HG03196 (cell line): Measurements from ENCODE around the gene SLC39A11.
"Not testable (repeated sequence)": the region's sequence is repeated elsewhere in the genome, so short reads cannot be mapped to it uniquely, and the experiment has no call there.

ENCODE experiments used
- ATAC-seq: cut with Tn5 transposase; IDR thresholded peaks from one replicate; pipeline ENCODE4 v1.9.1; 2021; ENCODE audit not compliant: unreplicated experiment

The SLC39A11 gene

GRCh38 chr17:73072219-73072962, 20.1 kb downstream of the SLC39A11 start:
- no peak for ATAC-seq

DNA sequence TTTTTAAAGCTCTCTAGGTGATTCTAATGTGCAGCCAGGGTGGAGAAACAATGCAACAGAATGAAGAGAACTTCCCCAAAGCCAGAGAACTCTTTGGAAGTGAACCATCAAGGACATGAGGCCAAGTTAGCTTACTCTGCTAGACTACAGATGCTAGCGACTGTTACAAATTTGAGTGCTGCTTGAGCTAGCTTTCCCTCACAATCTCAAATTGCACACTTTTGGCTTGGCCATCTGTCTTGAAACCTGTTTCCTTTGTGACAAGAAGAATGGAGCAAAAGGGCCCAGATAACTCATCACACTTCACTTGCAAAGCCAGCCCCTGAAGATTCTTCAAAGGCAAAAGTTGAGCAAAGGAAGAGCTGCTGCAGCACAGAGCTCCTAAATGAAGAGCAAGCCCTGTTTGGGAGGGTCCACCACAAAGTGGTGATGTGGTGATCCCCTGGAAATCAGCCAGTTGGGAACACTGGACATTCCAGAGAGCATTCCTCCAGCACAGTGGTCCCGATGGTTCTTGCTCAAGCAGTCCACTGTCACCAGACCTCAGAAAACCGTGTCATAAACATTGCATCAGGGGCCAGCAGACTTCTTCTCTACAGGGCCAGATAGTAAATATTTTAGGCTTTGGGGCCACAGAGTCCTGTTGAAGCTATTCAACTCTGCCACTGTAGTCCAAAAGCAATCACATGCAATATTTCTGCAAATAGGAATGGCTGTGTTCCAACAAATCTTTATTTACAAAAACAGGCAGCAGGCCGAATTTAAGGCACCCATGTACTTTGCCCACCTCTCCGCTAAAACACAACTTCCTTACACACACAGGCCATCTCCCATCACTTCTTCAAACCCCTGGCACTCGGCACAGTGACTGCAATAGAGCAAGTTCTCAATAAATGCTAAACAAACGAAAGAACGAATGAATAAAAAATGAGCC, 21.2 kb downstream of the SLC39A11 start:
- no peak for ATAC-seq

DNA sequence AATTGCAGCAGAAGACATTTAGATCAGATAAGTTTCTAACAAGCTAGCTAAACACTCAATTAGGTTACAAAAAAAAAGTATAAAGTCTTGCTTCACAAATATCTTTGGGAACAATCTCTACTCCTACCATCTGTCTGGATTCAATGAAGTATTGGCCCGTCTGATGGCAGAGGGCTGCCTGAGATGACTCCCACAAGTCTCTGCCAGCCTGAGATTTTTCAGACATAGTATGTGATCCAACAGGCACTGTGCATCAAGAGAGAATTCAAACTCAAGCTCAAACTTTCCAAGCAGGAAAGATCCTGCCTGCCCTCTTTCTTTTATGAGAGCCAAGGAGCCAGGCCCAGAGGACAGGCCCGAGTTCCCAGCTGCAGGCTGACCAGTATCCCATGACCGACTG, 22.6 kb downstream of the SLC39A11 start:
- no peak for ATAC-seq

- no peak for ATAC-seq
These were observed 23.2 kb downstream of the SLC39A11 start for GRCh38 chr17:73069164-73069770.

GRCh38 chr17:73068322-73069153, 23.9 kb downstream of the SLC39A11 start:
- no peak for ATAC-seq

DNA sequence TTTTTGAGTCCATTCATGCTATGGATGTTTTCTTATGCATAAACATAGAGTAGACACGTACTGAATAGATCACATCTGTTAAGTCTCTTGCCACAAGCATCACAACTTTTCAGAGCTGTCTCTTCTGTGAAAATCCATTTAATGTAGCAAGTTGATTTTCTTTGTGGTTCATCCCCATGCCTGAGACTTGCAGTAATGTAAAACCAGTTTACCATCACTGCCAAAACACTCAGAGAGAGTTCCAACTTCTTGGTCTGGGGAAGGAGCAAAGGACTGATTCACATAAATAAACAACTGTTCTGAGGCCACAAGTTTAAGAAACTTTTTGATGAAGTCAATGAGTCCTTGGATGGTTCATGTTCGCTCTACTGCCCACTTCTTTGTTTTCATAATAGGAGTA, 24.8 kb downstream of the SLC39A11 start:
- ATAC-seq: not testable (repeated sequence)

DNA sequence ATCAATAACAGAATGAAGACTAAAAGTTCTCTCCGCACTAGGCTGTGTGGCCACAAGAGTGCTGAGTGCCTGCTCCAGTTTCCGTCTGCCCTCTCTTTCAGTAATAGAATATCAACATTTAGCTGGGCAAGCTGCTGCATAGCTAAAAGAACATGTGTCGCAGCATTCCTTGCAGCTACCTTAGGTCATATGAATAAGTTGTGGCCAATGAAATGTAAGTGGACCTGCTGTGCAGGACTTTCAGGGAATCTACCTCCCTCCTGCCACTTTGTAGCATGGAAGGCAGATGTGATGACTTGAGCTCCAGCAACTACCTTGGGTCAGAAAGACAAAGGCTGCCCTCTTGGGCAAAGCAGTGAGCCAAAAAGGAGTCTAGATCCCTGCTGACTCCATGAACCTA, 25.4 kb downstream of the SLC39A11 start:
- no peak for ATAC-seq

DNA sequence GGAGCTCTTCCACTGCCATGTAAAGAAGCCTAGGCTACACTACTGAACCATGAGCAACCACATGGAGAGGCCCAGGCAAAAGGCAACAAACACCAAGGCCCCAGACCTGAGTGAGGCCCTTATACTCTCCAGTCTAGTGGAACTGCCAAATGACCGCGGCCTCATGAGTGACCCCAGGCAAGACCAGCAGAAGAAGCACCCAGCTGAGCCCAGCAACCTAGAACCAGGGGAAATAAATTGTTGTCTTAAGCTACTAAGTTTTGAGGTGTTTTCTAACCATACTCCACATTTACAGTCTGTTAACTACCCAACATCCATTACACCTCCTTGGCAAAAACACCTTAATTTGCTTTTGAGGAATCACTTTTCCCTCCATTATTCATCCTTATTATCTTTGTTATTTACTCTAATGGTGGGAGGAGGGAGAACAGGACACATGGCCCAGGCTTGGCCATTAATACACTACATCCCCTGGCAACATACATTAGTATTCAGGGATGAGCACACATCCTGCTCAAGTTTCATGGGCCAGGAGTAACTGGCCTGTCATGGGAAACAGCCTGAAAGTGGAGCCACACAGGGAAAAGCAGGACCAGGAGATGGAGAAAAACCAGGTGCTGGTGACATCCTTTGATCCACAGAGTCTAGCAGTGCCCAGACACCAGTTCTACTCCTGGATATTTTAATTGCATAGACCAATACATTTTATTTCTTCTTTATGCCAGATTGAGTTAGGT, 26.2 kb downstream of the SLC39A11 start:
- no peak for ATAC-seq

- ATAC-seq: no peak
These were observed 27.1 kb downstream of the SLC39A11 start for GRCh38 chr17:73065376-73065775.

DNA sequence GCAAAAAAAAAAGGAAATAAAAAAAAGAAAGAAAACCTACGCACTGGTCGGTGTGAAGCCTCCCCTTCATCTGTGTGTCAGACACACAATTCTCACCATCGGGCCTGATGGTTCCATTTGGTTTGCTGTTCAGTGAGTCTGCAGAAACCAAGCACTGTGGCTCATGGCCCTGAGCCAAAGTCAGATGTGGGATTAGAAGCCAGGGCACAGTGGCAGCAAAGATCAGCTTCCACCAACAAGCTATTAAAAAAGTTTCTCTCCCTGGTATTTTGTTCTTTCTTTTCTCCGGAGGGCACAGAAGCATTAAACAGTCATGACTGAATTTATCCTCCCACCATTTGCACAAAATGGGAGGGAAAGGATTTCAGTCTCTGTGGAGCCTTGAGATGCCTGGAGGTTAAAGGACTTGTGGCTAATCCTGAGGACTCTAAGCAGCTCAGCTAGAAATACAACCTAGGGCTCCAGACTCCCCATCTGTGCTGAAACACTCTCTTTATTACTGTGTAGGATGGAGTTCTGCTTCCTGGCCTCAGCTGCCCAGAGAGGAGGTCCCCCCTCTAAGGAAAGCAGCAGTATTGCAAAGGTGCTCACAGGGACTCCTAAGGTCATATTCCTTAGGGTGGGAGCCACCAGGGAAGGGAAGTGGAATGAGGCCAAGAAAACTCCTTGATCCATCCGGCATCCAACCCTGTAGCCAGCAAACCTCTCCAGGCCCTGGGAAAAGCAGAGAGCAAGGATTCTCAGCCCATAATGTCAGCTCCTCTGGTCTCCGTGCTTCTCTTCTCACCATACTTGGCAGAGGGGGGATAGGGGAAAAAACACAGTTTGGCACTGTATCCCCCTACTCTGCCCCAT, 28.2 kb downstream of the SLC39A11 start:
- ATAC-seq: no peak

DNA sequence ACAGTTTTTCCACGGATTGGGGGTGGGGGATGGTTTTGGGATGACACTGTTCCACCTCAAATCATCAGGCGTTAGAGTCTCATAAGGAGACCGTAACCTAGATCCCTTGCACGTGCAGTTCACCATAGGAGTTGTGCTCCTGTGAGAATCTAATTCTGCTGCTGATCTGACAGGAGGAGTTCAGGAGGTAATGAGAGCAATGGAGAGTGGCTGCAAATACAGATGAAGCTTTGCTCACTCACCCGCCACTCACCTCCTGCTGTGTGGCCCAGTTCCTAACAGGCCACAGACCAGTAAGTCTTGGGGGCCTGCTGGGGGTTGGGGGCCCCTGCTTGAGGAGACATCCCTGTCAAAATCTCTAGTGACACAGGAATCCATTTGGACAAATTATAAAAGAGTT, 29.8 kb downstream of the SLC39A11 start:
- no peak for ATAC-seq

DNA sequence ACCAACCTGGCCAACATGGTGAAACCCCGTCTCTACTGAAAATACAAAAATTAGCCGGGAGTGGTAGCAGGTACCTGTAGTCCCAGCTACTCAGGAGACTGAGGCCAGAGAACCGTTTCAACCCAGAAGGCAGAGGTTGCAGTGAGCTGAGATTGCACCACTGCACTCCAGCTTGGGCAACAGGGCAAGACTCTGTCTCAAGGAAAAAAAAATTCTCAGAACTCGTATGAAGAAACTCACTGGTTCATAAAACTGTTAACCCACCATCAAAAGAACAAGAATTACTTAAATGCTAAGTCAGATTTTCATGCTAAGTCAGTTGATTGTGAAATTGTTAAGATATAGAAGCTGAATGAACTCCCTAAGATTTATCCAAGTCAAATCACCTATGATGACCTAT, 31.3 kb downstream of the SLC39A11 start:
- ATAC-seq: no peak

DNA sequence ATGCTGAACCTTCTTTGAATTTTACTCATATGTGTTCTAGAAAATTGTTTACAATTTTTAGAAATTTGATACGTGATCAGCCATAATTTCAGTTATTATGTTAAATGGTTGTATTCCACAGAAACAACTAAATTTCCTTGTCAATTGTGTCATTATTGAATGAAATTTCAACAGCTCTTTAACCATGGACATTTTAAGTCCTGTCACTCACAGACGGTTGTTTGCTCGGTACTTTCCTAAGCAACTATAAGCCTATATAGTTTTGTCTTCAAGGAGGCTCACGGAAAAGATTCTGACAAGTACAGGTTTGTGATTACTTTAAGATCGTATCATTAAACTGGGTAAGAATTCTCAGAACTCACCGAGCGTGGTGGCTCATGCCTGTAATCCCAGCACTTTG, 31.8 kb downstream of the SLC39A11 start:
- no peak for ATAC-seq

- not testable (repeated sequence) for ATAC-seq
These were observed 32.8 kb downstream of the SLC39A11 start for GRCh38 chr17:73059713-73060112.

DNA sequence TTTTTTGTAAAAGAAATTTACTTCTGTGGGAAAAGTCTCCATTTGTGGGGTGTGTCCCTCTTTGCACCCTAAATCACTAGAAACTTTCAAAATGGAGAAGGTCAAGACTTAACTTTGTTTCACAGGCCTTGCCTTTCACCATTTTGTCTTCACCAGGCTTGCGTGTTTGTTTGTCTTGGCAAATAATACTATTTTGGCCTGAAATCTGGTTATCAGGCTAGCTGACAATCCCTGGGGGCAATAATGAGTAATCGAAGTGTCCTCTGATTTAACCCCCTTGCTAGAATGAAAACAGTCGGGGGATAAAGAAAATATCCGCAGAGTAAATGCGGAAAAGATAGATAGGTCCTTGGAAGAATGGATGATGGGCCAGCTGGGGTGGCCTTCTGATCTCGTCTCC, 34.5 kb downstream of the SLC39A11 start:
- no peak for ATAC-seq

- no peak for ATAC-seq
These were observed 35.3 kb downstream of the SLC39A11 start for GRCh38 chr17:73057196-73057595.

DNA sequence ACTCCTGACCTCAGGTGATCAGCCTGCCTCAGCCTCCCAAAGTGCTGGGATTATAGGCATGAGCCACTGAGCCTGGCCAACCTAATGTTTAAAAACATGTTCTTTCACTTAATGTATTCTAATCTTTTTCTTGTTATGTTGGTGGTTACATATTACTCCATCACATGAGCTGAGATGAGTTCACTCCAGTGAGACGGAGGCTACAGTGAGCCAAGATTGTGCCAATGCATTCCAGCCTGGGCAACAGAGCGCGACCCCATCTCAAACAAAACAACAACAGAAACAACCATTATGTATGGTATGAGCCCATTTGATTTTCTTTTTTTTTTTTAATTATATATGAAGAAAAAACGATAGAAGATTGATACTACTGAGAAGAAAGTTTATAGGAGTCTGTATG, 39.6 kb downstream of the SLC39A11 start:
- no peak for ATAC-seq

- ATAC-seq: no peak
These were observed 41.7 kb downstream of the SLC39A11 start for GRCh38 chr17:73050797-73051196.

GRCh38 chr17:73048170-73048569, 44.3 kb downstream of the SLC39A11 start:
- ATAC-seq: no peak
